Caco-2 (cell line): Measurements from ENCODE around the gene PVR. TPM values are rescaled to one million over a fixed set of nuclear protein-coding genes. Genes with fewer than 3 reads are reported as not detected.
A peak's percentile ranks its signal among the peaks of the same experiment; 100 is the strongest.

ENCODE experiments used
- BruUV-seq: library from RNA; stranded (reverse); fragments of 400-500 nt; replicated peaks from 2 replicates; lab custom pipeline; 2021; lab: Mats Ljungman, UMichigan
- CTCF ChIA-PET: fragments of 300-600 bp; sonication (Branson Sonifier 250); formaldehyde crosslinking; loops from one replicate; lab custom pipeline; 2022; ENCODE audit warnings: antibody characterized with exemption; lab: Charles Lee
- POLR2A ChIA-PET: fragments of 300-600 bp; sonication (Branson Sonifier 250); formaldehyde crosslinking; loops from one replicate; lab custom pipeline; 2022; ENCODE audit warnings: antibody characterized with exemption; lab: Charles Lee
- DNase-seq, 2 experiments: peaks; one replicate each; pipeline versions ENCODE4 v3.0.0 to v3.0.0-alpha.2; 2020 to 2022
- H3K27me3 ChIP-seq: replicated peaks from 2 replicates; pipeline ENCODE4 v1.6.0; 2011; ENCODE audit warnings: low read length; ENCODE audit not compliant: control insufficient read depth, insufficient read depth
- H3K36me3 ChIP-seq: 2 replicates; pipeline ENCODE4 v1.5.1; 2011; ENCODE audit warnings: low read length; ENCODE audit not compliant: control insufficient read depth, insufficient read depth
- H3K4me1 ChIP-seq: fragments of 250-450 bp; sonication (Bioruptor Pico); 2 replicates; pipeline ENCODE4 v1.5.1; 2020; ENCODE audit warnings: mild to moderate bottlenecking
- H3K4me3 ChIP-seq: 2 replicates; pipeline ENCODE4 v1.5.1; 2011; ENCODE audit warnings: low read depth, mild to moderate bottlenecking, control low read depth, low read length
- H3K9me3 ChIP-seq: fragments of 250-450 bp; sonication (Bioruptor Pico); 2 replicates; pipeline ENCODE4 v1.5.1; 2020; ENCODE audit warnings: mild to moderate bottlenecking, moderate library complexity
- H3K27ac Mint-ChIP-seq: one replicate; pipeline ENCODE4 v1.8.0; 2022; ENCODE audit warnings: mixed read lengths; ENCODE audit not compliant: unreplicated experiment
- H3K27me3 Mint-ChIP-seq: one replicate; pipeline ENCODE4 v1.8.0; 2022; ENCODE audit warnings: mixed read lengths; ENCODE audit not compliant: insufficient read depth, unreplicated experiment
- H3K36me3 Mint-ChIP-seq: one replicate; pipeline ENCODE4 v1.8.0; 2022; ENCODE audit warnings: mild to moderate bottlenecking, mixed read lengths; ENCODE audit not compliant: insufficient read depth, unreplicated experiment
- H3K4me1 Mint-ChIP-seq: one replicate; pipeline ENCODE4 v1.8.0; 2022; ENCODE audit warnings: low read depth, mixed read lengths; ENCODE audit not compliant: unreplicated experiment
- H3K4me3 Mint-ChIP-seq: one replicate; pipeline ENCODE4 v1.8.0; 2022; ENCODE audit warnings: mild to moderate bottlenecking, moderate library complexity, mixed read lengths; ENCODE audit not compliant: unreplicated experiment
- H3K9me3 Mint-ChIP-seq: one replicate; pipeline ENCODE4 v1.8.0; 2022; ENCODE audit warnings: mixed read lengths; ENCODE audit not compliant: unreplicated experiment
- CTCF ChIP-seq, 2 experiments: fragments of 200-600 bp in 1 of 2; IDR thresholded peaks; 1 replicate in 1 of 2; 2 replicates in 1 of 2; pipeline versions ENCODE4 v1.5.1 to v1.8.0; 2011 to 2022; ENCODE audit warnings: antibody characterized with exemption in 1 of 2, control low read depth in 1 of 2, inconsistent platforms in 1 of 2, low read depth in 1 of 2, low read length in 1 of 2, mild to moderate bottlenecking in 1 of 2, moderate library complexity in 1 of 2; ENCODE audit not compliant: insufficient read depth in 1 of 2, severe bottlenecking in 1 of 2, unreplicated experiment in 1 of 2
- intact Hi-C: fragments of 100-400 bp; cut with micrococcal nuclease; formaldehyde crosslinking; loops from one replicate; pipeline ENCODE4 v1.10.0; 2022; ENCODE audit not compliant: unreplicated experiment
- total RNA-seq: library from RNA; stranded (reverse); gene quantifications from 2 replicates; pipeline ENCODE4 v1.2.3, GENCODE V29; 2022

PVR gene
- total RNA-seq, 1 experiment from 2014 or later = 86.5 TPM

GRCh38 chr19:44597131-44597491 lies 46.6 kb upstream of the PVR start:
- peak overlapping the region; percentile 25 for H3K4me3 Mint-ChIP-seq
- H3K36me3 Mint-ChIP-seq = peaks cover 5% of the 10 kb centered on the region
- Histone ChIP-seq H3K36me3 (peaks cover 2% of the 10 kb centered on the region; the same call in 1 of the 2 replicates), H3K4me1 (peaks cover 57% of the 10 kb centered on the region), H3K4me3 (no peak overlapping the region), H3K9me3 (peaks cover 5% of the 10 kb centered on the region), H3K27me3 (no peaks in the 10 kb centered on the region)
- DNase-seq = no peak
- intact Hi-C loops = loop anchor here (2.0 kb wide), 1 partner anchor 16 kb away; the partner anchor contains the start of gene IGSF23
- H3K27ac Mint-ChIP-seq = peak overlapping the region; percentile 40
- H3K4me1 Mint-ChIP-seq = peaks cover 54% of the 10 kb centered on the region
- H3K9me3 Mint-ChIP-seq = peaks cover 5% of the 10 kb centered on the region
- H3K27me3 Mint-ChIP-seq = no peaks in the 10 kb centered on the region
- POLR2A ChIA-PET = interaction anchor here (1.0 kb wide), 1 partner anchor 46 kb away, joined by 4 read pairs; the partner anchor contains the start of gene PVR
- CTCF ChIA-PET = interaction anchor here (0.7 to 1.2 kb wide), 4 partner anchors 9 to 87 kb away, joined by 3 read pairs; no protein-coding TSS in a partner anchor
- no TSS peak for BruUV-seq
- TF ChIP-seq CTCF (IDR thresholded peaks at IDR 0.05; ENCODE audit: insufficient read depth in 1 of 2, low read depth in 1 of 2, low read length in 1 of 2, severe bottlenecking in 1 of 2, unreplicated experiment in 1 of 2) = no peak

GRCh38 chr19:44598355-44598754 lies 45.4 kb upstream of the PVR start:
- no peaks in the 10 kb centered on the region for H3K36me3 ChIP-seq
- H3K27me3 ChIP-seq = no peaks in the 10 kb centered on the region
- no peak for TF ChIP-seq CTCF (IDR thresholded peaks at IDR 0.05; ENCODE audit: insufficient read depth in 1 of 2, low read depth in 1 of 2, low read length in 1 of 2, severe bottlenecking in 1 of 2, unreplicated experiment in 1 of 2)
- H3K27ac Mint-ChIP-seq = peak overlapping the region; percentile 40
- no peak overlapping the region for H3K4me3 Mint-ChIP-seq
- H3K4me3 ChIP-seq = no peak overlapping the region
- intact Hi-C loops = no loop called here
- no TSS peak for BruUV-seq
- H3K9me3 Mint-ChIP-seq = no peaks in the 10 kb centered on the region
- H3K9me3 ChIP-seq = 0 out of 2 replicates have a peak, but pooled peaks cover 4% of the 10 kb centered on the region
- peaks cover 56% of the 10 kb centered on the region for H3K4me1 ChIP-seq
- peaks cover 56% of the 10 kb centered on the region for H3K4me1 Mint-ChIP-seq
- ChIA-PET CTCF (no interaction called here), POLR2A (no interaction called here)
- no peaks in the 10 kb centered on the region for H3K27me3 Mint-ChIP-seq
- DNase-seq = no peak
- H3K36me3 Mint-ChIP-seq = peaks cover 5% of the 10 kb centered on the region

- ChIA-PET CTCF (no interaction called here), POLR2A (no interaction called here)
- Mint-ChIP-seq H3K36me3 (peaks cover 2% of the 10 kb centered on the region), H3K9me3 (no peaks in the 10 kb centered on the region), H3K4me3 (no peak overlapping the region), H3K27me3 (no peaks in the 10 kb centered on the region), H3K4me1 (peaks cover 51% of the 10 kb centered on the region), H3K27ac (no peak overlapping the region)
- intact Hi-C loops = no loop called here
- no peak for DNase-seq
- BruUV-seq = no TSS peak
- TF ChIP-seq CTCF (IDR thresholded peaks at IDR 0.05; ENCODE audit: insufficient read depth in 1 of 2, low read depth in 1 of 2, low read length in 1 of 2, severe bottlenecking in 1 of 2, unreplicated experiment in 1 of 2) = no peak
- no peaks in the 10 kb centered on the region for H3K27me3 ChIP-seq
- H3K36me3 ChIP-seq = no peaks in the 10 kb centered on the region
- H3K4me3 ChIP-seq = no peak overlapping the region
- H3K9me3 ChIP-seq = 0 out of 2 replicates have a peak, but pooled peaks cover 4% of the 10 kb centered on the region
- peaks cover 57% of the 10 kb centered on the region for H3K4me1 ChIP-seq
Observed at GRCh38 chr19:44598880-44599279, 44.8 kb upstream of the PVR start.
